Rectal smooth muscle tissue (tissue), 1 donor: ENCODE measurements around the gene ADAM19.

ENCODE experiments used
- H3K27ac ChIP-seq: one replicate; pipeline ENCODE4 v1.7.0; 2013; ENCODE audit warnings: low read depth, low read length, inconsistent platforms
- H3K27me3 ChIP-seq: one replicate; pipeline ENCODE4 v1.7.0; 2013; ENCODE audit warnings: low read length; ENCODE audit not compliant: control insufficient read depth, insufficient read depth
- H3K36me3 ChIP-seq: one replicate; pipeline ENCODE4 v1.7.0; 2013; ENCODE audit warnings: low read length; ENCODE audit not compliant: control insufficient read depth, insufficient read depth
- H3K4me1 ChIP-seq: one replicate; pipeline ENCODE4 v1.7.0; 2013; ENCODE audit warnings: low read length; ENCODE audit not compliant: control insufficient read depth, insufficient read depth
- H3K4me3 ChIP-seq: one replicate; pipeline ENCODE4 v1.7.0; 2013; ENCODE audit warnings: low read length
- H3K9ac ChIP-seq: one replicate; pipeline ENCODE4 v1.7.0; 2013; ENCODE audit warnings: low read length

ADAM19 gene

DNA sequence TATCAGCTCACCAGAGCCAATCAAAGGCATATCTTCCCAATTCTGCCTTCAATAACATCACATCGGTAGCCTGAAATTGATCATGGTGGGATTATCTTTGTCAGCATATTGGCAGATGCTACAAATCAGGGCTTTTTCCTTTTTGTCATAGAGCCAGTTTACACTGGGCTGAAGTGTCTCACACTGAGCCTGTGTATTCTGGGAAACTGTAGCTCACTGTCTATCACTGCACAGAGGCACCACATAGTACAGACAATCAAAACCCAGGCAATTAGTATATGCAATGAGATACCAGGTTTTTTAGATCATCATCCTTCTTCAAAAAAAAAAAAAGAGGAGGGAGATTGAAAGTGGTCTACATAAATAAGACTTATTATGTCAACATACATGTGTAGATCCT, 46.6 kb downstream of the ADAM19 start:
- Histone ChIP-seq H3K36me3 (no peaks in the 10 kb centered on the region), H3K4me3 (no peak overlapping the region), H3K27ac (peak overlapping the region; percentile 66), H3K27me3 (no peaks in the 10 kb centered on the region), H3K9ac (no peak overlapping the region), H3K4me1 (peaks cover 35% of the 10 kb centered on the region)

DNA sequence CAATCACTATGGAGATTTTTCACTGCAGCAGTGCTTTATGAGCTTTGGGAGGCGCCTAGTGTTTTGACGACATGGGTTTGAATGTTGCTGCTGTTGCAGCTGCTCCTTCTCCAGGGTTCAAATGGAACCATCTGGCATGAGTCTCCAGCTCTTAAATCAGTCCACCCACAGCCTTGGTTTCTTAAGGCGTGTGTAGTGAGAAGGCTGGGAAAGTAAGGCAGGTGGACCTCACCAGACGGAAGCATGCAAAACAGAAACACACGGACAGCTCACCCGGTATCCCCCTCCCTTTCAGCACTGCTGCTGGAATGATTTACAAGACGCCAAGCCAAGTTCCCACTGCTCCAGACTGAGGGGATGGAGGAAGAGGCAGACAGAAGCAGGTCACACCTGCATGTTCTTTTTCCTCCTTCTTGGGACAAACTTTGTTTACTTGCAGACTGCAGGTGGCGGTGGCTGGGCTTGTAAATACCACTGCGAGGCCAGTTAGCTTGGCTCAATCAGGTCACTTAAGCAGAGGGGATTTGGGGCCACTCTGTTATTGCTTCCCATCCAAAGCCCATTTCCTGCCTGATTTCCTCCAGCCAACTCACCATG, 47.4 kb downstream of the ADAM19 start:
- no peaks in the 10 kb centered on the region for H3K36me3 ChIP-seq
- H3K4me3 ChIP-seq, result peak overlapping the region; percentile 38
- no peaks in the 10 kb centered on the region for H3K27me3 ChIP-seq
- H3K27ac ChIP-seq, result peak overlapping the region; percentile 66
- H3K4me1 ChIP-seq, result peaks cover 35% of the 10 kb centered on the region
- no peak overlapping the region for H3K9ac ChIP-seq

DNA sequence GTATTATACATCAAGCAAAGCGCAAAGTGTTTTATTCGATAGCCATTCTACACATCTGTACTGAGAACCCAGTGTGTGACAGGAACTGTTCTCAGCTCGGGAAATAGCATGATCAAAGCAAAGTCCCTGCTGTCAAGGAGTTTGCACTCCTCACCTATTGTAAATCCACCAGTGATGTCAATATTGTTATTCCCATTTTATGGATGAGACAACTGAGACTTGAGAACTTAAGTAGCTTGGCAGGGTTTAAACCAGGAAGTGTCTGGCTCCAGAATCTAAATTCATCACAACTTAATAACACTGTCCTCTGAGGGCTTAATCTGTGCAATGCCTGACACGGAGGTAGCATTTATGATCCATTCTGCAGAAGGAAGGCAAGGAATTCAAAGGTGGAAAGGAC, 50.7 kb downstream of the ADAM19 start:
- Histone ChIP-seq H3K9ac (no peak overlapping the region), H3K36me3 (peaks cover 2% of the 10 kb centered on the region), H3K27me3 (no peaks in the 10 kb centered on the region), H3K4me3 (no peak overlapping the region), H3K4me1 (peaks cover 41% of the 10 kb centered on the region), H3K27ac (peak overlapping the region; percentile 68)

DNA sequence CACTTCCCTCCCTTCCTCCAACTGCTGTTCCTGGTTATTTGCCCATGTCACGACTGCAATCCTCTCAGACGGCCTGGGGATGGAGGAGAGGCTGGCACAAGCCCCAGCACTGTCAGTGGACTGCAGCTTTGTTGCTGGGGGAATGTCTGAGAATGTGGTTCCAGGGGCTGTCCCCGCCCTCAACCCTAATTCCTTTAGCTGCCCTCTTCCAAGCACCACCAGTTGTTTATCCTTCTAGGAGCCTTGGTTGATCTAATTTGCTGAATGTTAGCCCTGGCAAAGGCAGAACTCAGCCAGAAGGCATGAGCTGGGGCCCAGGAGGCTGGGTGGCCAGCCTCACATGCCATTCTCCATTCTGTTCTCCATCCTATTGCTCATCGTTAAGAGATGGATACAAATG, 51.6 kb downstream of the ADAM19 start:
- peak overlapping the region; percentile 68 for H3K27ac ChIP-seq

DNA sequence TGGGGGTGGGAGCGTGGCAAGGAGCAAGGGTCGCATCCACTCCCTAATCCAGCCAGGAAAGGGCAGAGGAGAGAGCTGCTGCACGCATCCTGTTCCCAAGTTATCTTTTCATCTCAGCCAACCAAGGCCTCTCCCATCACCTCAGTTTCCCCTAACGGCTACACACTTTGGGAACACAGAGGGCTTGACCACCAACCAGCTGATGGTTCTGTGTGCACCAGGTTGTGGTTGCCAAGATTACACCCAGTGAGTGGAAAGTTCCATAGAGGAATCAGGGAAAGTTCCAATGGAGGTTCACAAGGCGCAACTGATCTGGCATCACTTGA, 53.9 kb downstream of the ADAM19 start:
- peaks cover 2% of the 10 kb centered on the region for H3K36me3 ChIP-seq
- H3K9ac ChIP-seq, result no peak overlapping the region
- H3K27ac ChIP-seq, result peak overlapping the region; percentile 62
- no peaks in the 10 kb centered on the region for H3K27me3 ChIP-seq
- no peak overlapping the region for H3K4me3 ChIP-seq
- H3K4me1 ChIP-seq, result peaks cover 36% of the 10 kb centered on the region

More for the DNA sequence above, 51.6 kb downstream of the ADAM19 start:
- Histone ChIP-seq H3K4me1 (peaks cover 41% of the 10 kb centered on the region), H3K27me3 (no peaks in the 10 kb centered on the region), H3K9ac (no peak overlapping the region), H3K36me3 (peaks cover 2% of the 10 kb centered on the region), H3K4me3 (no peak overlapping the region)

DNA sequence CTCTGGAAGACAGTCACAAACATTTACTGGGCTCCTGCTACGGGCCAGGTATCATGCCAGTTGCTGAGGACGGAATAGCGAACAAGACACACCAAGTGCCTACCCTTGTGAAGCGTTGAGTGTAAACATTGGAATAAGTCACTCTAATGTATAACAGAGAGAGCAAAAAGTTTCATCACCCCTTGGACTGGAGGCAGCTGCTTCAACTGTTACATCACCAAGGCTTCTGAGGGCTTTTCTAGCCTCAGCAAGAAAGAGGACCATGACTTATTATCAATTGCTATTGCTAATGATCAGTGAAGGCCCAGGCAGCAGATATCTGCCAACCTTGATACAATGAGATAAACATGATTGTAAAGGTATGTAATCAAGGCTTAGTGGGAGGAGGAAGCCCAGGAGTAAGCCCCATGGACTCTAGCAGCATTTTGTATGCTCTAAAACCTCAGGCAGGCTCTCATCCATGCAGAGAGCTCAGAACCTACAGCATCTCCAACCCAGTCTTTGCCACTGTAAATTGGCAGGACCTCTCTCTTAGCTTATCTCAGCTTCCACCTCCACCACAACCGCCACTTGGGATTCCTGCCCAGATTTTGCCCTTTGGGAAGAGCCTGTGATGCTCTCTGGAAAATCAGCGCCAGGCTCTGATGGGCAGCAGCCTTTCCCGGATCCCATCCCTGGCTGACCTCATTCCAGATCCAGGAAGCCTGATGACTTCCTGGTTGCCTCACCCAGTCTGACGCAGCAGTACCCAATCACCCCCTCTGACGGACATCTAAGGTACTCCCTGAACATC, 54.5 kb downstream of the ADAM19 start:
- H3K27ac ChIP-seq, result peak overlapping the region; percentile 62
- H3K36me3 ChIP-seq, result peaks cover 2% of the 10 kb centered on the region
- no peak overlapping the region for H3K4me3 ChIP-seq
- H3K4me1 ChIP-seq, result peaks cover 42% of the 10 kb centered on the region
- H3K27me3 ChIP-seq, result no peaks in the 10 kb centered on the region
- no peak overlapping the region for H3K9ac ChIP-seq

DNA sequence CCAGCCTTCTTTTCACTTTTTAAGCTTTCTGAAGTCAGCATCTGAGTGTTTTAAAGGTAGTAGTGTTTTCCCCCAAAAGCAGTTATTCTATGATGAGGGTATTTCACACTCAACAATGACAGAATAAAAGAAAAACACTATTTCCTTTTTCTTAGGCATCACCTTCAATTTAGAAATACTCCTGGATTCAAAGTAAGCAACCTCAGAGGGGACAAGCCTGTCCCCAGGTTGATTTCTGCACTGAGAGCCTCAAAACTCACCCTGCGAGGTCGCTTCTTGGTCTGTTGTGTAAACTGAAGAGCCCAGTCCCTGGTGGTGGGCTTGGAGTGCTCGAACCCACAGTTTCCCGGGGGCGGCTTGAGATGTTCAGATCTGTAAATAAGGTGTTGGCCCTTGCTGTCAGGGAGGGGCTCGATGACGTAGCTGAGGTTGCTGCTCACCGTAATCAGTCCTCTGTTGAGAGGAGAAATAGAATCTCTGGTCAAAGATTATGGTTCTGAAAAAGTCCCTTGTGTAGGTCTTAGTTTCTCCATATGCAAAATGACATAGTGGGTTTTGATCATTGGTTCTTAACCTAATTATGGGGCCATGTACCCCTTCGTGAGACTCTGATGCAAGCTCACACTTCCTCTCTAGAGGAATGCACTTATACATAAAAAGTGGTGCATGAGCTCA, 55.9 kb downstream of the ADAM19 start:
- Histone ChIP-seq H3K4me3 (no peak overlapping the region), H3K4me1 (peaks cover 40% of the 10 kb centered on the region), H3K9ac (no peak overlapping the region), H3K36me3 (peaks cover 2% of the 10 kb centered on the region), H3K27me3 (no peaks in the 10 kb centered on the region), H3K27ac (no peak overlapping the region)

DNA sequence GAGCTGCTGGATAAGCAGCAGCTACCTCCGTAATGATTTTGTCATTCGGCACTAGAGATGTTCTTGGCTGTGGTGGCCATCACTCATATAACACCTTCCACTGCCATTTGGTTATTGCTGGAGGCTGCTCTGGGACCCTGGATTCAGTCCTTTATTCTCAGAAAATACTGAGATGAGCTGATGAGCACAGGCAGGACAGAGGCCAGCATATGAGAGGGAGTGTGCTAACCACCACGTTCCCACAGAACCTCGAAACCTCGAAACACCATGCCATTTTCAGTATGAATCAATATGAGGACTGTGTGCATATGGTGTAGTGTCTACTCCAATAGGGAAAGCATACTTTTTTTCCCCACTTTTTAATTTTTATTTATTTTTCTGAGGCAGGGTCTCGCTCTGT, 56.6 kb downstream of the ADAM19 start:
- Histone ChIP-seq H3K36me3 (peaks cover 2% of the 10 kb centered on the region), H3K4me1 (peaks cover 32% of the 10 kb centered on the region), H3K4me3 (no peak overlapping the region), H3K9ac (no peak overlapping the region), H3K27me3 (no peaks in the 10 kb centered on the region), H3K27ac (no peak overlapping the region)

DNA sequence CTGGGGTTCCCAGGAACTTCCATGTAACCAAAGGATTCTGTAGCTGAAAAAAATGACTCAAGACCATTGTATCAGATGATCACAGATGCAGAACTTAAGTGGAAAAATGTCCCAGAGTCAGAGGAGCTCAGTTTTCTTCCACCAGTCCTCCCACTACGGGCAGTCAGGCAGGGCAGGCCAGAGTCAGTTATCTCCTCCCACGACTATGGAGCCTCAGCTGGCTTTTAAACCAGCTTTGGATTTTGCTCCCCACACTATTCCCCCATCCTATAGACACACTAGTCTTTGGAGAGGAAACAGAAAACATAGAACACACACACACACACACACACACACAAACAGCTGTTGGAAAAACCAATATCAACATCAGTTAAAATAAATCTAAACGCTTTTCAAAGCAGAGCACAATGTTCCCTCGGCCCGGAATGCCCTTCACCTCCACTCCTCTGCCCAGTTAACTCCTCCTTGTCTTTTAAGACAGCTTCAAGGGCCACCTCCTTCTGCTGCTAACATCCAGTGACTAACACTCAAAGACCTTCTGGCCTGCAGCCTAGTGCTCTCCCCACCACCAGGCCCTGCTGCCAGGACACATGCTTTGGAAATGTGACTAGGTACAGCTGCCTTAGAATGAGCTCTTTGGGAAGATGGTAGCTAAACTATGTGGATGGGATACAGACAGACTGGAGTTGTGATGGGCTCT, 58.8 kb downstream of the ADAM19 start:
- peaks cover 6% of the 10 kb centered on the region for H3K36me3 ChIP-seq
- no peak overlapping the region for H3K4me3 ChIP-seq
- H3K27me3 ChIP-seq, result no peaks in the 10 kb centered on the region
- H3K9ac ChIP-seq, result no peak overlapping the region
- H3K4me1 ChIP-seq, result peaks cover 40% of the 10 kb centered on the region
- H3K27ac ChIP-seq, result peak overlapping the region; percentile 75

DNA sequence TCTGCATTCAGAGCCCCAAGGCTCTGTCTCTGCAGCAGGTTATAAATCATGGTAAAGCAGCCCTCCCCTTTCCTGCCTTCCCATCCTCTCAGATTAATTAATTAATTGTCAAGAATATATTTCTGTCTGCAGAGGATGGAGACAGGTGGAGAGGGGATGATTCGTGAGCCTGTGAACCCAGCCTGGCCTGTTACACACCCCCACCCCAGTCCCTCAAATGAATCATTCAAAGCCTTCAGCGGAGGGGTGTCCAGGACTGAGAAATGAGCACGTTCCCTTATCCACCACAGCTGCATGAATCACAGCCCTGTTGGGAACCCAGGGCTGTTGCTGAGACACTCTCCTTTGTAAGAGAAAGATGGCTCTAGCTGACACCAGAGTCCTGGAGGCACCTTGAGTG, 59.6 kb downstream of the ADAM19 start:
- Histone ChIP-seq H3K36me3 (peaks cover 6% of the 10 kb centered on the region), H3K9ac (no peak overlapping the region), H3K4me3 (no peak overlapping the region), H3K27ac (peak overlapping the region; percentile 75), H3K4me1 (peaks cover 39% of the 10 kb centered on the region), H3K27me3 (no peaks in the 10 kb centered on the region)

DNA sequence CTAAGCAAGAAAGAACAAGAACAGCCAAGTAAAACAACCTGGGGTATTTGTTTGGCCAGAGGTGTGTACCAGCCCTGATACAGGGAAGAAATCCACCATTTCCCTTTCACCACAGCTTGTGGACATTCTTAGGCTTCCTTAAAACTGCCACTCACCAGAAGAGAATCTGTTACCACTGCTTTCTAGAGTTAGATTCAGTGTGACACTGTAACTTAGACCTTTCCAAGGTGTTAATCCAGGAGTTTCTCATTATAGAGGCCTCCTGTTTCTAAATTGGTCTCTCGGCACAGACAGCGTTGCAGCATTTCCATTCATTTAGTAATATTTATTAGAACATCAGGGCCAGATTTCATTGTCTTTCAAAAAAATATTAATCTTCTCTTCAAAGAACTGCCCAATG, 60.6 kb downstream of the ADAM19 start:
- Histone ChIP-seq H3K36me3 (peaks cover 4% of the 10 kb centered on the region), H3K27ac (no peak overlapping the region), H3K4me1 (peaks cover 41% of the 10 kb centered on the region), H3K27me3 (no peaks in the 10 kb centered on the region), H3K9ac (no peak overlapping the region), H3K4me3 (no peak overlapping the region)

DNA sequence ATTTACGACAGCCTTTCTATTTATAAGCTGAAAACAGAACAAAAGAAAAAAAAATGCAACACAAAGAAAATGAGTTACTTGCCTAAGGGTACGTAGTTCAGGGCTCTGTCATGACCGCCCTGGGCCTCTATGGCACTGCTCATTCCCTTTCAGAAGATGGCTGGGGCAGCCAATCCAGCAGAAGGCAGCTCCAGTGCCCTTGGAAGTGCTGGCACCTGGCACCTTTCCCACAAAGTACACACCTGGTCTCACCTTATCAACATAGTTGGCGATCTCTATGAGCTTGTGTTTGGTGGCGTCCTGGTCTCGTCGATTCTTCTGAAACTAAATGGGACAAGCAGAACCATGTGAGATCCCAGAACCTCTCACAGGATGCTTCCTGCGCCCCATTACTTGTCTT, 62.4 kb downstream of the ADAM19 start:
- H3K27me3 ChIP-seq, result no peaks in the 10 kb centered on the region
- no peak overlapping the region for H3K4me3 ChIP-seq
- H3K9ac ChIP-seq, result no peak overlapping the region
- peaks cover 41% of the 10 kb centered on the region for H3K4me1 ChIP-seq
- H3K36me3 ChIP-seq, result peaks cover 4% of the 10 kb centered on the region
- peak overlapping the region; percentile 87 for H3K27ac ChIP-seq
